T-cell (primary cell): ENCODE results near the gene ELMO1. TPM values are rescaled to one million over a fixed set of nuclear protein-coding genes. Genes with fewer than 3 reads are reported as not detected.

ENCODE experiments used
- ATAC-seq, 4 experiments: fragments of 200-7000 bp in 3 of 4; fragments of 150-1000 bp in 1 of 4; cut with Tn5 transposase; replicated peaks in 1 of 4; 1 replicate in 3 of 4; 2 replicates in 1 of 4; pipeline ENCODE4 v1.10.0; 2021; ENCODE audit warnings: moderate library complexity in 3 of 4, mild to moderate bottlenecking in 2 of 4, moderate number of reproducible peaks in 1 of 4
- CTCF ChIA-PET, 2 donors: fragments of 300-600 bp; sonication (Branson Sonifier 250); formaldehyde crosslinking; loops; one replicate each; lab custom pipeline; 2022; ENCODE audit warnings: antibody characterized with exemption in 2 of 2; lab: Charles Lee
- POLR2A ChIA-PET, 2 donors: fragments of 300-600 bp; sonication (Branson Sonifier 250); formaldehyde crosslinking; loops; one replicate each; lab custom pipeline; 2022; ENCODE audit warnings: antibody characterized with exemption in 2 of 2; lab: Charles Lee
- DNase-seq, 35 experiments: peaks; one replicate each; pipeline versions ENCODE4 v3.0.0 to v3.0.0-alpha.2; 2013 to 2023
- H3K27ac ChIP-seq: one replicate; pipeline ENCODE4 v1.5.1; 2013; ENCODE audit warnings: low read length
- H3K27me3 ChIP-seq, 2 experiments: replicated peaks in 1 of 2; 1 replicate in 1 of 2; 2 replicates in 1 of 2; pipeline versions ENCODE4 v1.6.1 to v1.7.0; 2013; ENCODE audit warnings: low read length in 1 of 2, mixed read lengths in 1 of 2; ENCODE audit not compliant: control insufficient read depth in 2 of 2, insufficient read depth in 2 of 2; ENCODE audit errors: extremely low read depth in 1 of 2
- H3K36me3 ChIP-seq, 2 donors: 1 replicate in 1 of 2; 2 replicates in 1 of 2; pipeline versions ENCODE4 v1.6.1 to v1.7.0; 2013; ENCODE audit warnings: low read length in 1 of 2; ENCODE audit not compliant: control insufficient read depth in 2 of 2, insufficient read depth in 1 of 2; ENCODE audit errors: extremely low read depth in 1 of 2
- H3K4me1 ChIP-seq, 2 experiments: 1 replicate in 1 of 2; 2 replicates in 1 of 2; pipeline versions ENCODE4 v1.6.1 to v1.7.0; 2013; ENCODE audit warnings: low read length in 2 of 2, mixed read lengths in 1 of 2; ENCODE audit not compliant: insufficient read depth in 2 of 2, control insufficient read depth in 1 of 2; ENCODE audit errors: extremely low read depth in 1 of 2
- H3K4me3 ChIP-seq, 2 donors: 1 replicate in 1 of 2; 2 replicates in 1 of 2; pipeline versions ENCODE4 v1.5.1 to v1.7.0; 2013; ENCODE audit warnings: mild to moderate bottlenecking in 2 of 2, low read length in 1 of 2, moderate library complexity in 1 of 2; ENCODE audit not compliant: control insufficient read depth in 1 of 2; ENCODE audit errors: extremely low read depth in 1 of 2
- H3K9me3 ChIP-seq: 2 replicates; pipeline ENCODE4 v1.7.0; 2013
- H3K27ac Mint-ChIP-seq, 2 donors: one replicate each; pipeline ENCODE4 v1.8.0; 2020 to 2021; ENCODE audit warnings: mild to moderate bottlenecking in 2 of 2, mixed read lengths in 2 of 2
- H3K27me3 Mint-ChIP-seq, 2 donors: one replicate each; pipeline ENCODE4 v1.8.0; 2021 to 2022; ENCODE audit warnings: mixed read lengths in 2 of 2
- H3K36me3 Mint-ChIP-seq: one replicate; pipeline ENCODE4 v1.8.0; 2021; ENCODE audit warnings: mixed read lengths
- H3K4me1 Mint-ChIP-seq, 3 donors: one replicate each; pipeline ENCODE4 v1.8.0; 2020 to 2022; ENCODE audit warnings: mixed read lengths in 3 of 3, mild to moderate bottlenecking in 1 of 3
- H3K4me3 Mint-ChIP-seq, 3 donors: one replicate each; pipeline ENCODE4 v1.8.0; 2020 to 2022; ENCODE audit warnings: mild to moderate bottlenecking in 3 of 3, mixed read lengths in 3 of 3, moderate library complexity in 3 of 3
- H3K9me3 Mint-ChIP-seq, 3 donors: one replicate each; pipeline ENCODE4 v1.8.0; 2020 to 2022; ENCODE audit warnings: mixed read lengths in 3 of 3
- WGBS: methylation state at CpG from one replicate; pipeline ENCODE4 v1.1.5; 2013; ENCODE audit warnings: missing lambda C conversion rate; ENCODE audit not compliant: insufficient coverage; 5-methylcytosine and 5-hydroxymethylcytosine counted together
- total RNA-seq, 35 experiments: library from RNA in 6 of 35; stranded (reverse) in 6 of 35; fragments of 120-200 nt in 1 of 35; gene quantifications; one replicate each; pipeline versions ENCODE4 v1.2.1 to v1.2.4 and lab custom pipeline; 2013 to 2026

Gene ELMO1
- total RNA-seq, 5 donors from 2014 or later (not counting 1 experiment from before 2014, with no cell fraction given), result 101 to 149 (median 113) TPM

DNA sequence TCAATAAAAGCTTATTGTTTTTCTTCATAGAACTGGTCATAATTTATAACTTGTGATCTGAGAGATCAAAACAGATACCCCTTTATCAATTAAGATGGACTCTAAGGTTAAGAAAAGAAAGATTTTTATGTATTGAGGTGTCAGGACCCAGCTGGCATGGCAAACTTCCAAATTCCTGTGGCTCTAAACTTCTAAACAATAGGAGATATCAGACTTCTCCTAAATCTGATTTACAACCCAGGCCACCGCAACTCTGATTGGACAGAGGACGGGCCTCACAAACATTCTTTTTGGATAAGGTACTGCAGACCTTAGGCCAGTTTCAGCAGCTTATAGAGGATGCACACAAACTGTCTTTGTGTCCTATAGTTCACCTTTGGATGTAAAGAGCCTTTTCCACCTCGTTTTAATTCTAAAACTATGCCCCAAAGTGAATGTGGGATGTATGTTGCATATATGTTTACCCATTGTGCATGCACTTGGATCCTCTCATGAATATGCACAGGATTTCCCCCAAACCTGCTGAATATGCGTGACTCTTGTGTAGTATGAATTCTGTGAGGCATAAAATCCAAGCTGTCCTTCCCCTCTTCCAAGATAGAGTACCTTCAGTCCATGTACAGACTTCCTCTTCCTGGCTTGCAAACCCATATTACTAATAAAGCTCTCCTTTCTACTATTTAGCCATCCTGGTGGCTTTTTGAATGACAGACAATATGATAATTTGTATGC lies 69.0 kb downstream of the ELMO1 start:
- ChIA-PET CTCF (no interaction called here), POLR2A (interaction anchor here in 1 of 2 donors (0.6 kb wide), 1 partner anchor 138 kb away, joined by 3 read pairs; no protein-coding TSS in a partner anchor)

DNA sequence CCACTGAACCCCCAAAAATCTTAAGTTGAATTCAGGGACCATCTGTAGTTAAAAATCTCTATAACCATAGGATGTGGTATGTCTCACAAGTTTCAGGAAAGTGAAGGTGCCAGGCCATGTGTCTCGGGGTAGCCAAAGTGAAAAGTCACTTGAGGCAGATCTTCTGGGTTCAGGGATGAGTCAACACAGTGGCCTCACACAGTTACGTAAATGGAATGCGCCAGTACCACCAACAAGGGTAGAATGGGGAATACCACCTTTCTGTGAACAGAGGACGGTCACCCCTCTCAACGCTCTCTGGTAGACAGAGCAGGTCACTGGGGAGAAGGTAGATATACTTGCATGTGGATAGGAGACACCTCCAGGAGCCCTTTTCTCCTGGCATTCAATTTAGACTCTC lies 71.4 kb downstream of the ELMO1 start:
- POLR2A ChIA-PET, result no interaction called here

More for the DNA sequence above, 69.0 kb downstream of the ELMO1 start:
- no peaks in the 10 kb centered on the region for H3K27me3 ChIP-seq
- H3K9me3 ChIP-seq, result peaks cover 5% of the 10 kb centered on the region
- no peak overlapping the region for H3K4me3 Mint-ChIP-seq
- peak overlapping the region; percentile 7 to 24 for H3K27ac Mint-ChIP-seq
- peaks cover 42% of the 10 kb centered on the region for H3K36me3 Mint-ChIP-seq
- peaks cover 0 to 2% of the 10 kb centered on the region in 2 experiments for H3K4me1 ChIP-seq
- no peaks in the 10 kb centered on the region for H3K27me3 Mint-ChIP-seq
- H3K36me3 ChIP-seq, result no peaks in the 10 kb centered on the region
- H3K9me3 Mint-ChIP-seq, result peaks cover 0 to 18% (median 7%) of the 10 kb centered on the region in 3 donors
- ATAC-seq (no peak), DNase-seq (no peak)
- no peak overlapping the region for H3K27ac ChIP-seq
- peaks cover 26 to 46% (median 30%) of the 10 kb centered on the region in 3 donors for H3K4me1 Mint-ChIP-seq
- no CpG with 5 or more reads among the region's 4 CpGs for WGBS
- H3K4me3 ChIP-seq, result no peak overlapping the region

DNA sequence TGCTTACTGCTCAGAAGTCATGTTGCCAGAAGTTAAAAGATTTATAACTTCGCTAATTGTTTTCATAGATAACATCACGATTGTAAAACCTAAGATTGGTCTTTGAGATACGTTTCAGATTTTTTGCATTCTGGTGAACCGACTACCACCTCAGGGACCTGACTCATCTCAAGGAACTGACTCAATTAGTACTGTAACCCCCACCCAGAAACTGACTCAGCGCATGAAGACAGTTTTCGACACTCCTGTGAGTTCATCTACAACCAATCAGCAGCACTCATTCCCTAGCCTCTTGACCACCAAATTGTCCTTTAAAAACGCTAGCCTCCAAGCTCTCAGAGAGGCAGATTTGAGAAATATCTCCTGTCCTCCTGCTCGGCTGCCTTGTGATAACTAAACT lies 72.3 kb downstream of the ELMO1 start:
- Mint-ChIP-seq H3K27me3 (no peaks in the 10 kb centered on the region), H3K4me3 (no peak overlapping the region), H3K36me3 (peaks cover 48% of the 10 kb centered on the region), H3K9me3 (peaks cover 0 to 18% (median 7%) of the 10 kb centered on the region in 3 donors), H3K4me1 (peaks cover 24 to 40% (median 27%) of the 10 kb centered on the region in 3 donors), H3K27ac (peak overlapping the region in 1 of 2 donors; percentile 7)
- peaks cover 0 to 4% of the 10 kb centered on the region in 2 donors for H3K36me3 ChIP-seq
- H3K4me1 ChIP-seq, result no peaks in the 10 kb centered on the region
- ChIA-PET CTCF (no interaction called here), POLR2A (interaction anchor here in 1 of 2 donors (0.6 kb wide), 1 partner anchor 575 kb away, joined by 9 read pairs; no protein-coding TSS in a partner anchor)
- 51% methylated on average over 6 of the region's 8 CpGs for WGBS
- H3K9me3 ChIP-seq, result peaks cover 5% of the 10 kb centered on the region
- no peak for DNase-seq
- H3K27ac ChIP-seq, result no peak overlapping the region
- no peak for ATAC-seq
- no peaks in the 10 kb centered on the region for H3K27me3 ChIP-seq
- H3K4me3 ChIP-seq, result no peak overlapping the region

More for the DNA sequence above, 71.4 kb downstream of the ELMO1 start:
- Mint-ChIP-seq H3K36me3 (peaks cover 48% of the 10 kb centered on the region), H3K9me3 (peaks cover 0 to 18% (median 7%) of the 10 kb centered on the region in 3 donors), H3K4me3 (no peak overlapping the region), H3K4me1 (peaks cover 24 to 34% (median 25%) of the 10 kb centered on the region in 3 donors), H3K27ac (no peak overlapping the region), H3K27me3 (no peaks in the 10 kb centered on the region)
- Histone ChIP-seq H3K27ac (no peak overlapping the region), H3K4me3 (no peak overlapping the region), H3K4me1 (no peaks in the 10 kb centered on the region), H3K9me3 (peaks cover 5% of the 10 kb centered on the region), H3K27me3 (no peaks in the 10 kb centered on the region), H3K36me3 (peaks cover 0 to 4% of the 10 kb centered on the region in 2 donors)
- ATAC-seq, result no peak
- no peak for DNase-seq
- 51% methylated on average over 3 of the region's 5 CpGs for WGBS
- CTCF ChIA-PET, result no interaction called here

DNA sequence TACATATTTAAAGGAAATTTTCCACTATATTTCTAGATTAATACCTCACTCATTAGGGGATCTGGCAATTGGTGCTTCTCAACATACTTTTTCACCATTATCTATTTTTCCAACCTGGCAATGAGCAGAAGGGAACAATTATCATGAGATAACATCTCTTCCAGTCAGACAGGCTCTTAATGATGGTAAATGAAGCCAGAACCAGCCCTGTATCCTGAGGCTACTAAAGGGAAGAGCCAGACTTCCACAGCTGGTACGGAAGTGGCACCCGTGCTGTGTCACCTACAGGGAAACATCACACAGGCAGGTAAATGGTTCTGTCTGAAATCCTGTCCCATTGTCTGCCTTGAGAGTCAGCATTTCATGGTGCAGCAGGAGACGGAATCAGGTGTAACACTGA lies 75.9 kb downstream of the ELMO1 start:
- Mint-ChIP-seq H3K9me3 (peaks cover 0 to 14% (median 5%) of the 10 kb centered on the region in 3 donors), H3K27me3 (no peaks in the 10 kb centered on the region), H3K4me1 (peaks cover 30 to 41% (median 33%) of the 10 kb centered on the region in 3 donors), H3K4me3 (no peak overlapping the region), H3K27ac (no peak overlapping the region), H3K36me3 (peaks cover 32% of the 10 kb centered on the region)
- WGBS, result 95% methylated on average over 3 of the region's 3 CpGs
- ATAC-seq, result no peak
- Histone ChIP-seq H3K36me3 (peaks cover 0 to 4% of the 10 kb centered on the region in 2 donors), H3K4me3 (no peak overlapping the region), H3K27me3 (no peaks in the 10 kb centered on the region), H3K27ac (no peak overlapping the region), H3K4me1 (no peaks in the 10 kb centered on the region), H3K9me3 (peaks cover 5% of the 10 kb centered on the region)
- DNase-seq, result no peak
- POLR2A ChIA-PET, result interaction anchor here in 1 of 2 donors (0.7 kb wide), 1 partner anchor 68 kb away, joined by 4 read pairs; no protein-coding TSS in a partner anchor
- CTCF ChIA-PET, result no interaction called here

DNA sequence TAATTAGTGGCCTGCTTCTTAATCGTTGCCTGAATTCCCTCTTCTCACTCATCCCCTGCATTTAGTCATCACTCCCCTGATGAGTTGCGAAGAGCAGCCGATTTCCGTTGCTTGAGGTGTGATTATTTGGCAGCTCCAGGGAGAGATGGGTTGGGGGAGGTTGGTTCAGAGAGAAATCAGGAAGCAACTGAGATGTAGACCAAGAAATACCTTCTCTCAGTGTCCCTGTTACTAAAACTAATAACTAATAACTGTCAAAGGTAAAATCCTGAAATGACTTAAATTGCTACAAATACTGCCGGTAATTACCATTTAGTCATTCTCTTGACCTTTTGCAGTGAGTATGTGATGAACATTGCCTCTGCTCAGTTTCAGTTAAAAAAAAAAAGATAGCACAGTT lies 76.9 kb downstream of the ELMO1 start:
- no CpG with 5 or more reads among the region's 5 CpGs for WGBS
- Mint-ChIP-seq H3K27ac (no peak overlapping the region), H3K4me1 (peaks cover 36 to 48% (median 37%) of the 10 kb centered on the region in 3 donors), H3K4me3 (no peak overlapping the region), H3K36me3 (peaks cover 29% of the 10 kb centered on the region), H3K27me3 (no peaks in the 10 kb centered on the region), H3K9me3 (peaks cover 0 to 7% (median 5%) of the 10 kb centered on the region in 3 donors)
- ChIA-PET CTCF (no interaction called here), POLR2A (no interaction called here)
- no peaks in the 10 kb centered on the region for H3K27me3 ChIP-seq
- H3K9me3 ChIP-seq, result peaks cover 2% of the 10 kb centered on the region
- no peaks in the 10 kb centered on the region for H3K4me1 ChIP-seq
- DNase-seq, result no peak
- H3K27ac ChIP-seq, result no peak overlapping the region
- peaks cover 0 to 4% of the 10 kb centered on the region in 2 donors for H3K36me3 ChIP-seq
- H3K4me3 ChIP-seq, result no peak overlapping the region
- no peak for ATAC-seq

DNA sequence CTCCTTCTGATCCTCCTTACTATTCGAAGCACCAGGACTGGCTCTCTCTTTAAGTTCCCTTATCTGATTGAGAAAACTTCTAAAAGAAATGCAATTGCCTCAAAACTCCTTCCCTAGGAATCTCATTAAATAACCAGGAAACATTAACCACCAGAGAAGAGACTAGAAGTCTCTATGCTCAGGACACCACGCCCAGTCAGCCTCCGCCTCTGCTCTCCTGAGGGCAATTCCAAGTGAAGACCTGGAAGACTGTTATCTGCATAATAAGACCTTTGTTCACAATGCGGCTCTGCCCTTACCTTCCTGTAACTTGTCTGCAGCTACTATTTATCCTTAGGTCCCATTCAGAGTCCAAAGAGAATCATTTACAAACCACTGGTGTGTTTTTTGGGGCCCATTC lies 78.8 kb downstream of the ELMO1 start:
- ATAC-seq (no peak), DNase-seq (no peak)
- no peak overlapping the region for H3K4me3 ChIP-seq
- no peak overlapping the region for H3K4me3 Mint-ChIP-seq
- H3K4me1 ChIP-seq, result peaks cover 6 to 16% of the 10 kb centered on the region in 2 experiments
- H3K36me3 Mint-ChIP-seq, result peaks cover 13% of the 10 kb centered on the region
- H3K27me3 ChIP-seq, result no peaks in the 10 kb centered on the region
- peaks cover 48 to 56% (median 54%) of the 10 kb centered on the region in 3 donors for H3K4me1 Mint-ChIP-seq
- WGBS, result 100% methylated on average over 3 of the region's 4 CpGs
- no peaks in the 10 kb centered on the region for H3K27me3 Mint-ChIP-seq
- no peaks in the 10 kb centered on the region for H3K9me3 ChIP-seq
- peaks cover 0 to 4% of the 10 kb centered on the region in 2 donors for H3K36me3 ChIP-seq
- CTCF ChIA-PET, result no interaction called here
- POLR2A ChIA-PET, result no interaction called here
- H3K27ac ChIP-seq, result no peak overlapping the region
- no peaks in the 10 kb centered on the region for H3K9me3 Mint-ChIP-seq
- H3K27ac Mint-ChIP-seq, result no peak overlapping the region
